Uterus (tissue), 4 donors: ENCODE results near the gene SLC35A1. TPM values are rescaled to one million over a fixed set of nuclear protein-coding genes. Genes with fewer than 3 reads are reported as not detected.

Source experiments
- DNase-seq, 2 donors: peaks; one replicate each; pipeline ENCODE4 v3.0.0-alpha.2; 2019 to 2020
- H3K27ac ChIP-seq, 2 donors: fragments of 200-600 bp; sonication (generic); 1 replicate in 1 of 2; 2 replicates in 1 of 2; pipeline ENCODE4 v1.5.1; 2016 to 2018
- H3K27me3 ChIP-seq, 2 donors: fragments of 200-600 bp; sonication (generic); one replicate each; pipeline ENCODE4 v1.5.1; 2018 to 2019; ENCODE audit warnings: control low read depth in 1 of 2
- H3K36me3 ChIP-seq, 2 donors: fragments of 200-600 bp; sonication (generic); one replicate each; pipeline ENCODE4 v1.5.1; 2019; ENCODE audit warnings: control low read depth in 1 of 2
- H3K4me1 ChIP-seq, 2 donors: fragments of 200-600 bp; sonication (generic); one replicate each; pipeline ENCODE4 v1.5.1; 2018 to 2019; ENCODE audit warnings: control low read depth in 1 of 2
- H3K4me3 ChIP-seq, 2 donors: fragments of 200-600 bp; sonication (generic); 1 replicate in 1 of 2; 2 replicates in 1 of 2; pipeline ENCODE4 v1.5.1; 2018 to 2019; ENCODE audit warnings: mild to moderate bottlenecking in 1 of 2
- H3K9me3 ChIP-seq, 2 donors: fragments of 200-600 bp; sonication (generic); one replicate each; pipeline ENCODE4 v1.5.1; 2019; ENCODE audit warnings: control low read depth in 1 of 2
- POLR2A ChIP-seq, 2 donors: fragments of 450-650 bp; IDR thresholded peaks; one replicate each; pipeline ENCODE4 v1.6.1; 2016; ENCODE audit warnings: antibody characterized with exemption in 2 of 2, mild to moderate bottlenecking in 1 of 2, moderate library complexity in 1 of 2
- intact Hi-C: fragments of 100-400 bp; cut with DNase I; formaldehyde crosslinking; loops from one replicate; pipeline ENCODE4 v1.15.1; 2023; ENCODE audit warnings: low total_unique reads
- total RNA-seq, 4 donors: library from RNA; depleted of rRNA in 3 of 4; stranded (reverse); fragments of >200 nt in 3 of 4; gene quantifications; one replicate each; pipeline versions ENCODE4 v1.1.0 to v1.2.4, GENCODE V29; 2014 to 2023
- TF ChIP-seq, protein P1 (sequence below), 4 experiments: fragments of 200-600 bp in 2 of 4; fragments of 450-650 bp in 2 of 4; sonication (generic) in 2 of 4; IDR thresholded peaks; one replicate each; pipeline ENCODE4 v1.5.1; 2016 to 2019; ENCODE audit warnings: antibody characterized with exemption in 4 of 4, mild to moderate bottlenecking in 2 of 4, moderate library complexity in 1 of 4
- donor health status: DM: yes; HTN: yes; CAD: no.

The SLC35A1 gene
- total RNA-seq, 4 donors from 2014 or later, result 17.6 to 38.0 (median 25.8) TPM

GRCh38 chr6:87540539-87540938 lies 67.8 kb downstream of the SLC35A1 start:
- no peaks in the 10 kb centered on the region for H3K27me3 ChIP-seq
- intact Hi-C loops, result no loop called here
- no peaks in the 10 kb centered on the region for H3K36me3 ChIP-seq
- H3K4me1 ChIP-seq, result no peaks in the 10 kb centered on the region
- no peaks in the 10 kb centered on the region for H3K9me3 ChIP-seq
- TF ChIP-seq POLR2A (IDR thresholded peaks at IDR 0.05), result no peak
- TF ChIP-seq, protein P1, sequence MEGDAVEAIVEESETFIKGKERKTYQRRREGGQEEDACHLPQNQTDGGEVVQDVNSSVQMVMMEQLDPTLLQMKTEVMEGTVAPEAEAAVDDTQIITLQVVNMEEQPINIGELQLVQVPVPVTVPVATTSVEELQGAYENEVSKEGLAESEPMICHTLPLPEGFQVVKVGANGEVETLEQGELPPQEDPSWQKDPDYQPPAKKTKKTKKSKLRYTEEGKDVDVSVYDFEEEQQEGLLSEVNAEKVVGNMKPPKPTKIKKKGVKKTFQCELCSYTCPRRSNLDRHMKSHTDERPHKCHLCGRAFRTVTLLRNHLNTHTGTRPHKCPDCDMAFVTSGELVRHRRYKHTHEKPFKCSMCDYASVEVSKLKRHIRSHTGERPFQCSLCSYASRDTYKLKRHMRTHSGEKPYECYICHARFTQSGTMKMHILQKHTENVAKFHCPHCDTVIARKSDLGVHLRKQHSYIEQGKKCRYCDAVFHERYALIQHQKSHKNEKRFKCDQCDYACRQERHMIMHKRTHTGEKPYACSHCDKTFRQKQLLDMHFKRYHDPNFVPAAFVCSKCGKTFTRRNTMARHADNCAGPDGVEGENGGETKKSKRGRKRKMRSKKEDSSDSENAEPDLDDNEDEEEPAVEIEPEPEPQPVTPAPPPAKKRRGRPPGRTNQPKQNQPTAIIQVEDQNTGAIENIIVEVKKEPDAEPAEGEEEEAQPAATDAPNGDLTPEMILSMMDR (IDR thresholded peaks at IDR 0.05), result no peak
- H3K4me3 ChIP-seq, result no peak overlapping the region
- no peak for DNase-seq
- H3K27ac ChIP-seq, result no peak overlapping the region

GRCh38 chr6:87541041-87541440 lies 68.3 kb downstream of the SLC35A1 start:
- H3K4me1 ChIP-seq, result no peaks in the 10 kb centered on the region
- intact Hi-C loops, result no loop called here
- H3K36me3 ChIP-seq, result no peaks in the 10 kb centered on the region

GRCh38 chr6:87541744-87542143 lies 69.0 kb downstream of the SLC35A1 start:
- no peaks in the 10 kb centered on the region for H3K36me3 ChIP-seq
- H3K27me3 ChIP-seq, result no peaks in the 10 kb centered on the region
- TF ChIP-seq, protein P1 (IDR thresholded peaks at IDR 0.05), result no peak
- no peak for TF ChIP-seq POLR2A (IDR thresholded peaks at IDR 0.05)
- H3K4me3 ChIP-seq, result no peak overlapping the region
- H3K4me1 ChIP-seq, result no peaks in the 10 kb centered on the region
- H3K27ac ChIP-seq, result no peak overlapping the region
- H3K9me3 ChIP-seq, result no peaks in the 10 kb centered on the region
- no peak for DNase-seq
- intact Hi-C loops, result no loop called here

More at GRCh38 chr6:87541041-87541440, 68.3 kb downstream of the SLC35A1 start:
- no peak for DNase-seq
- no peaks in the 10 kb centered on the region for H3K9me3 ChIP-seq
- no peaks in the 10 kb centered on the region for H3K27me3 ChIP-seq
- TF ChIP-seq POLR2A (IDR thresholded peaks at IDR 0.05), result no peak
- TF ChIP-seq, protein P1 (IDR thresholded peaks at IDR 0.05), result no peak
- H3K4me3 ChIP-seq, result no peak overlapping the region
- H3K27ac ChIP-seq, result no peak overlapping the region

DNA sequence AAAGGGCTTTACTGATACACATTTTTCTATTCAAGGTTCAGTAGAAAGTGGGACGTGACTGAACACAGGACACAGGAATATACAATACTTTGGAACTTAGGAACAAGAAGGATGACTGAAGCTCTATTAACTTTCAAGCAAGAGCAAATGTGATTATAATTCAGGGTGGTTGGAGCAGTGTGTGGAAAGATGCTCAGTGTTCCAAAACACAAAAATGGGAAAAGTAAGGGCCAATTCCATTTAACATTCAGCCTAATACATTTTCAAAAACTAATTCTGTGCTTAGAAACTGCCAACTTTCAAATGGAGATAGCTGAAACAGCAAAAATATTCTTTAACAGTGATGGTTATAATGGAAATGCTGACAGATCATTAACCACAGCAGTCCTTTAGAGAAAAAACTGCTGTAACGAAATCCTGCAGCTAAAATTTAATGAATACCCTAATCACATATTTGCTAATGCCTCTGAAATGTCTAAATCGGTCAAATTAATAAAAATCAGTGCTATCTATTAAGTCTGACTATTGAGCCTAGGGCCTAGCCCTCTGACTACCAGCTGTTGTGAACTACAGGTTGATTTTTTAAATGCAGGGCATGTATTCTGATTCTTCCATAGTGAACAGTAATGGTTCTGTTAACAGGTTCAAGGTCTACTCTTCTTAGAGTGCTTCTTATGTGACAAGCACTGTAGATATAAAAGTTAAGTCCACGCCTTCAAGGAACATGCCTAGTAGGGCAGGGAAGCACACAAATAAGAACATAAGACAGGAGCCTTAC lies 71.1 kb downstream of the SLC35A1 start:
- intact Hi-C loops, result no loop called here
- no peaks in the 10 kb centered on the region for H3K27me3 ChIP-seq
- DNase-seq, result no peak
- H3K9me3 ChIP-seq, result no peaks in the 10 kb centered on the region
- no peaks in the 10 kb centered on the region for H3K4me1 ChIP-seq
- H3K27ac ChIP-seq, result no peak overlapping the region
- H3K36me3 ChIP-seq, result no peaks in the 10 kb centered on the region
- no peak overlapping the region for H3K4me3 ChIP-seq
- TF ChIP-seq, protein P1 (IDR thresholded peaks at IDR 0.05), result no peak
- no peak for TF ChIP-seq POLR2A (IDR thresholded peaks at IDR 0.05)

- no peaks in the 10 kb centered on the region for H3K36me3 ChIP-seq
- H3K4me1 ChIP-seq, result no peaks in the 10 kb centered on the region
- no peak for DNase-seq
- TF ChIP-seq POLR2A (IDR thresholded peaks at IDR 0.05), result no peak
- TF ChIP-seq, protein P1 (IDR thresholded peaks at IDR 0.05), result no peak
- H3K9me3 ChIP-seq, result no peaks in the 10 kb centered on the region
- H3K4me3 ChIP-seq, result no peak overlapping the region
- intact Hi-C loops, result no loop called here
- no peaks in the 10 kb centered on the region for H3K27me3 ChIP-seq
- H3K27ac ChIP-seq, result no peak overlapping the region
These were observed 71.6 kb downstream of the SLC35A1 start for GRCh38 chr6:87544474-87544735.
